Fibroblast of skin of scalp (primary cell): ENCODE measurements around the gene EGR2.
"Not testable (repeated sequence)": the region's sequence is repeated elsewhere in the genome, so short reads cannot be mapped to it uniquely, and the experiment has no call there.

Experiments used
- DNase-seq: peaks from one replicate; pipeline ENCODE4 v3.0.0-alpha.2; 2013

Gene EGR2

GRCh38 chr10:62792261-62792660, 23.9 kb downstream of the EGR2 start:
- no peak for DNase-seq

- DNase-seq = no peak
These were observed 25.6 kb downstream of the EGR2 start for GRCh38 chr10:62790571-62790970.

- DNase-seq = no peak
These were observed 26.1 kb downstream of the EGR2 start for GRCh38 chr10:62790019-62790555.

- peak; percentile 66 for DNase-seq
These were observed 27.2 kb downstream of the EGR2 start for GRCh38 chr10:62788861-62789467.

GRCh38 chr10:62788285-62788684, 27.9 kb downstream of the EGR2 start:
- DNase-seq = not testable (repeated sequence)

GRCh38 chr10:62784537-62784936, 31.6 kb downstream of the EGR2 start:
- not testable (repeated sequence) for DNase-seq

GRCh38 chr10:62779487-62780248, 36.5 kb downstream of the EGR2 start:
- peak; percentile 37 for DNase-seq

GRCh38 chr10:62778125-62778524, 38.0 kb downstream of the EGR2 start:
- no peak for DNase-seq

GRCh38 chr10:62772186-62772974, 43.8 kb downstream of the EGR2 start:
- peak; percentile 17 for DNase-seq

GRCh38 chr10:62769574-62770242, 46.5 kb downstream of the EGR2 start:
- DNase-seq = peak; percentile 30

GRCh38 chr10:62766386-62766785, 49.8 kb downstream of the EGR2 start:
- DNase-seq = no peak

GRCh38 chr10:62765726-62766125, 50.4 kb downstream of the EGR2 start:
- no peak for DNase-seq

GRCh38 chr10:62764011-62764410, 52.2 kb downstream of the EGR2 start:
- no peak for DNase-seq

GRCh38 chr10:62763155-62763554, 53.0 kb downstream of the EGR2 start:
- no peak for DNase-seq
